GM18907 (cell line): ENCODE results near the gene ART5.
"Not testable (repeated sequence)": the region's sequence is repeated elsewhere in the genome, so short reads cannot be mapped to it uniquely, and the experiment has no call there.

ENCODE experiments used
- ATAC-seq: cut with Tn5 transposase; IDR thresholded peaks from one replicate; pipeline ENCODE4 v1.9.1; 2021; ENCODE audit warnings: mild to moderate bottlenecking, moderate library complexity; ENCODE audit not compliant: unreplicated experiment

The ART5 gene

GRCh38 chr11:3658252-3658651, 16.5 kb upstream of the ART5 start:
- no peak for ATAC-seq

- ATAC-seq, result not testable (repeated sequence)
Measured at GRCh38 chr11:3657331-3657730, 15.5 kb upstream of the ART5 start.

DNA sequence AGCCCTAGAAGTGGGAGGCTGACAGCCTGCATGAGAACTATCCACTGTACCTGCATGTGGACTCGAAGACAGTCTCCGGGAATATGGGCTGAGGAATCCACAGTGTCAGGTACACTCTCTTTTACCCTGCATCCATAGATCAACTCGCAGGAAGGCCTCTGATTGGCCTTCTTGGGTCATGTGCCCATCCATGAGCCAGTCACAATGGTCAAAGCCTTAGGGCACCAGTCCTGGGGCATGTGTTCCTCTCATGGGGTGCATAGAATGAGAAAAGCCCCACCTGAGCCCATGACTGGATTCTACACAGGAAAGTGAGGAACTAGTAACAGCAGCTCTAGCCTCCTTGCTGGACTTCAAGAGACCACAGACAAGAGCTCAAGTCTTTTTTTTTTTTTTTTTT, 13.8 kb upstream of the ART5 start:
- no peak for ATAC-seq

DNA sequence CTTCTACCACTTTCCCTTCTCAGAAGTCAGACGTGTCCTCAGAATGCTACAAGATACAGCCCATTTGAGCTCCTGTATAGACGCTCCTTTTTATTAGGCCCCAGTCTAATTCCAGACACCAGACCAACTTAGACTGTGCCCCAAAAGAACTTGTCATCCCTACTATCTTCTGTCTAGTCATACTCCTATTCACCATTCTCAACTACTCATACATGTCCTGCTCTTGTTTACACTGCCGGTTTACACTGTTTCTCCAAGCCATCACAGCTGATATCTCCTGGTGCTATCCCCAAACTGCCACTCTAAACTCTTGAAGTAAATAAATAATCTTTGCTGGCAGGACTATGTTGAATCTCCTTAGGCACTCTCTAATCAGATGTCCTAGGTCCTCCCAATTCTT, 10.7 kb upstream of the ART5 start:
- not testable (repeated sequence) for ATAC-seq

DNA sequence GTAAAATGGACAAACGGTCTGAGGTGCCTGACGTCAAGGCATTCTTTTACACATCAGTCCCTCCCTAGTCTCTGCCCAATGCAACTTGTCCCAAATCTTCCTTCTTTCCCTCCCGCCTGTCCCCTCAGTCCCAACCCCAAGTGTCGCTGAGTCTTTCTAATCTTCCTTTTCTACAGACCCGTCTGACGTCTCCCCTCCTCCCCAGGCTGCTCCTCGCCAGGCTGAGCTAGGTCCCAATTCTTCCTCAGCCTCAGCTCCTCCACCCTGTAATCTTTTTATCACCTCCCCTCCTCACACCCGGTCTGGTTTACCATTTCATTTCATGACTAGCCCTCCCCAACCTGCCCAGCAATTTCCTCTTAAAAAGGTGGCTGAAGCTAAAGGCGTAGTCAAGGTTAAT, 7.6 kb upstream of the ART5 start:
- ATAC-seq, result not testable (repeated sequence)

DNA sequence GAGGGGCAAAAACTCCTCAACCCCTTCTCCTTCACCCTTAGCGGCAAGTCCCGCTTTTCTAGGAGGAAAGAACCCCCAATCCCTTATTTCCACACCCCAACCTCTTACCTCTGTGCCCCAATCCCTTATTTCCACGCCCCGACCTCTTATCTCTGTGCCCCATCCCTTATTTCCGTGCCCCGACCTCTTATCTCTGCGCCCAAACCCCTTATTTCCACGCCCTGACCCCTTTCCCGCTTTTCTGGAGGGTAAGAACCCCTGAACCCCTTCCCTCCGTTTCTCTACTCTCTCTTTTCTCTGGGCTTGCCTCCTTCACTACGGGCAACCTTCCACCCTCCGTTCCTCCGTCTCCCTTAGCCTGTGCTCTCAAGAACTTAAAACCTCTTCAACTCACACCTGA, 7.1 kb upstream of the ART5 start:
- ATAC-seq, result not testable (repeated sequence)

DNA sequence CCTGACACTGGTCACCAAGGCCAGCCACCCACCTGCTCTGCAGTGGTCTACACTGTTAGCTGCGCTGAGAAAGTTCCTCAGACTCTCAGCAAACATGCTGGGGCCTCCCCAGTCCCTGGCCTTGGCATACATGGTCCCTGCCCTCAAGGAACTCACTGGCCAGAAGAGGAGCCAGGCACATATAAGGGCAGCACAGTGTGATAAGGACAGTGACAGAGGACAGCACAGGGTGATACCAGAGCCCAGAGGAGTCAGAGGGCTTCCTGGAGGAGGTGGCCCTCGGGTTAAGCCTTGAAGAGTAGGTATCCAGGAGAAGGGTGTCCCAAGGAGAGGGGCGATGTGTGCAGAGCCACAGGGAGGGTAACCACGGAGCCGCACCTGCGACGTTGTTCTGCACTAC, 3.8 kb upstream of the ART5 start:
- no peak for ATAC-seq

DNA sequence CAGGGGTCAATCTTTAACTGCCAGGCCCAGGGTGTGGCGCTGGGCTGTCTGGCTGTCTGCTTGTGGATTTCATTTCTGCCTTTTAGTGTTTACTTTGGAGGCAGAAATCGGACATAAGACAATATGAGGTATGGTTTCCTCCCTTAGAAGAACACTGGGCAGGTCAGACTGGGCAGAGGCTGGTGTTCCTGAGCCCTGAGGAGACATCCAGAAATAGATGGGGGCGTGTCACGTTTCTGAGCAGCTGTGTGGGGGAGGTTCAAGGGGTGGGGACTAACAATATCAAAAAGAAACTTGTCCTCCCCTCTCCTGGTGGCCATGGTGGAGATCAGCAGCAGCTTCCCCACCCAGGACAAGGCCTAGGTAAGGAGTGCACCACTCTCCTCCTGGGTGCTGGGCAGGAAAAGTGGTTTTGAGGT, 3.0 kb upstream of the ART5 start, which contains the start of gene ART1:
ART1 (plus strand) TSS at position 312 of the 419 bp plus-strand sequence. CDS start 14,086 bp downstream, outside the sequence.
- ATAC-seq, result no peak

- not testable (repeated sequence) for ATAC-seq
Measured at GRCh38 chr11:3643102-3643546, 1.3 kb upstream of the ART5 start.

- ATAC-seq, result no peak
Measured at GRCh38 chr11:3642071-3642951, 519 bp upstream of the ART5 start.

GRCh38 chr11:3641191-3641590, 601 bp downstream of the ART5 start:
- no peak for ATAC-seq

DNA sequence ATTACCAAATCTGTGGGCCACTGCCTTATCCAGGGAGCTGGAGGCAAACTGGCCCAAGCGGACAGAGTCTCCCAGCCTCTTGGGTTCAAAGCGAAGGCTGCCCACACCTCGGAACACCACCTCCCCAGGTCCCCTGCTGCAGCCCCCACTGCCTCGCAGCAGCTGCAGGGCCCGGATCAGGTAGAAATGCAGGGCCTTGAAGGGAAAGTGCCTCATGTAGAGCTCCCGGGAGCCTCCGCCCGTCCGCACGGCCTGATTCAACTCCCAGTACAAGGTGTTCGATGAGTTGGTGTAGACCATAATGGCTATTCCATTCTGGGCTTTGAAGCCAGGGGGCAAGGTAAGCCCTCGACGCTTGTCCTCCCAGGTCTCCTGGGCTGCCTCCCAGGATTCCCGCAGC, 2.0 kb downstream of the ART5 start:
- no peak for ATAC-seq

- ATAC-seq, result no peak
Measured at GRCh38 chr11:3638513-3638912, 3.3 kb downstream of the ART5 start.

DNA sequence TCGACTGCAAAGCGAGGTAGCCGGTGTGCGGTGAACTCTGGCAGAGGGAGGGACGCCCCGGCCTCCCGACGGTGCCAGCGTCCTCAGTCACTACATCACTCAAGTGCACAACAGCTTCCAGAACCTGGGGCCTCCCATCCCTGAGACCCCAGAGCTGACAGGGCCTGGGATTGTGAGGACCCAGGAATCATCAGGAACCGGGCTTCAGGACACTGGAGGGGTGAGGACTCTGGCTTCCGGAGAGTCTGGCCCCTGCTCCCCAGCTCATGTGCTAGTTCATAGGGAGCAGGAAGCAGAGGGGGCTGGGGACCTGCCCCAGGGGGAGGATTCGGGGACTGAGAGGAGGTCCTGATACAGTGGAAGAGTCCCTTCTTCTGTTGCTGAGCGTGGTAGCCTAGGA, 4.6 kb downstream of the ART5 start:
- ATAC-seq, result no peak

GRCh38 chr11:3635641-3636375, 6.0 kb downstream of the ART5 start:
- no peak for ATAC-seq

DNA sequence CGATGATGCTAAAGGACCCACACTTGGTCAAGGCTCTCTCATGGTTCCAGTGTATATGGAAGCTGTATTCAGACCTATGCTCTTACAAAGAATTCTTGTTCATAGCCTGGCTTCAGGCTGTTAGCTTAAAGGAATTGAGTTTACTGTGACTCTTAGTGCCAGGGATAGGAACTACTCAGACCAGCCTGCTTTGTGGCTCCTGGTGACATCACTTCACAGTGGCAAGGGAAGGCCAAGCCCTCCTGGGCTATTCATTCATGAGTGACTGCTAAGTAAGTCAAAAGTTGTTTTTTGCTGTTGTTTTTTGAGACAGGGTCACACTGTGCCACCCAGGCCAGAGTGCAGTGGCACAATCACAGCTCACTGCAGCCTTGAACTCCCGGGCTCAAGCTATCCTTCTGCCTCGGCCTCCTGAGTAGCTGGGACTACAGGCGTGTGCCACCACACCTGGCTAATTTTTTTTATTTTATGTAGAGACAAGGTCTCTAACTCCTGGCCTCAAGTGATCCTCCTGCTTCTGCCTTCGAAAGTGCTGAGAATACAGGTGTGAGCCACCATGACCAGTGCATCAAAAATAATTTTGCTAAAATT, 9.6 kb downstream of the ART5 start:
- ATAC-seq, result no peak

DNA sequence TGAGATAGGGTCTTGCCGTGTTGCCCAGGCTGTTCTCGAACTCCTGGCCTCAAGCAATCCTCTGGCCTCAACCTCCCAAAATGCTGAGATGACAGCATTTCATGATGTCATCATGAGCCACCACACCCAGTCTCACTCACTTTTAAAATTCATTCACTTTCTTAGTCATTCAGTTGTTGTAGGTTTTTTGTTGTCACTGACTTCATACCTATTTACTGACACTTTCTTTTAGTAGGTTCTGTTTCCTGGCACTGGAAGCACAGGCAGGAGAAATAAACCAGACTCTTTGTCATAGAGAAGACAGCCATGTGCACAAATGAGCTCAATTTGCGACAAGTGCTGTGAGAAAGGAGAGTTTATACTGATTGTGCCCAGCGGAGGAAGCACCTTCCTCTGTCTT, 10.5 kb downstream of the ART5 start:
- no peak for ATAC-seq

- no peak for ATAC-seq
Measured at GRCh38 chr11:3627291-3627690, 14.5 kb downstream of the ART5 start.

GRCh38 chr11:3626250-3626960, 15.4 kb downstream of the ART5 start:
- ATAC-seq, result no peak

DNA sequence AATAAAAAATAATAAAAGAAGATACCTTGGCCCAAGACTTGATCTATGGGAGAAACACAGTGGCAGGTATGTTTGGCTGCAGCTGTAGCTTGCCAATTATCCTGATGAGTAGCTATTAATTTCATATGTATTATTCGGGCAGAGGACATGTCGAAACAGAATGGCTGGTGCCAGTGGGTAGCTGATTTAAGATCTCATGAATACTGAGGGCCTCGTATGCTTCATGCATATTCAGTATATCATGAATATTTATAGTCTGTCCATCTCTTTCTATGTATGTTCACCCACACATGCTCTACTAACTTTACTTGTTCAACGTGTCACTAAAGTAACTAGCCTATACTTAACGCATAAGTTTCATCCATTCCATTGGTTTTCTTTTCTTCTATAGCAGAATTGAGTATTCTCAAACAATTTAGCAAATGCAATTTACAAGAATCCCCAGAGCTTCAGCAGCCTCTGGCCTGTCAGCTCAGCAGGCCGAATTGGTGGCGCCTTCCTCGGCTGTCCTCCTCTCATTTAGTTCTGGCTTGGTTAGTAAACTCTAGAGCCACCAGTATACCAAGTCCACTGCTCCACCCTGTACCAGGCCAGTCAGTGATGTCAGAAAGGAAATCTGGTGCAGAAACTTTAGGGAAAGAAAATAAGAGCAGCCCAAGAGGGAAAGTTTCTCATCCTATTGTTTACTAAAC, 17.9 kb downstream of the ART5 start:
- no peak for ATAC-seq
